Right cardiac atrium (tissue), 5 donors: ENCODE data around the gene SAP25. TPM values are rescaled to one million over a fixed set of nuclear protein-coding genes. Genes with fewer than 3 reads are reported as not detected.

Experiments used
- ATAC-seq, 2 donors: fragments of 200-7000 bp; cut with Tn5 transposase; one replicate each; pipeline versions ENCODE4 v1.8.0 to v1.9.1; 2020; ENCODE audit warnings: moderate library complexity in 2 of 2, mild to moderate bottlenecking in 1 of 2
- DNase-seq, 3 donors: peaks; one replicate each; pipeline ENCODE4 v3.0.0-alpha.2; 2020
- H3K27ac ChIP-seq: one replicate; pipeline ENCODE4 v1.5.1; 2013; ENCODE audit warnings: mild to moderate bottlenecking, low read length, control low read depth, moderate library complexity
- H3K27me3 ChIP-seq: one replicate; pipeline ENCODE4 v1.6.1; 2013; ENCODE audit not compliant: control insufficient read depth, insufficient read depth
- H3K4me1 ChIP-seq: one replicate; pipeline ENCODE4 v1.6.1; 2013; ENCODE audit warnings: low read length; ENCODE audit not compliant: control insufficient read depth, insufficient read depth
- H3K4me3 ChIP-seq: one replicate; pipeline ENCODE4 v1.5.1; 2013; ENCODE audit warnings: low read length, control low read depth
- H3K9me3 ChIP-seq: one replicate; pipeline ENCODE4 v1.6.1; 2013; ENCODE audit warnings: low read length; ENCODE audit not compliant: control insufficient read depth
- WGBS: extraction: QIAGEN DNeasy Blood & Tissue Kit; methylation state at CpG from one replicate; pipeline ENCODE4 v1.1.7; 2013; 5-methylcytosine and 5-hydroxymethylcytosine counted together
- intact Hi-C, 4 donors: fragments of 100-400 bp; cut with DNase I; formaldehyde crosslinking; loops; one replicate each; pipeline versions ENCODE4 v1.11.0 to v1.14.0; 2022 to 2023
- long read RNA-seq, 4 donors: library from polyadenylated mRNA; unstranded; transcript quantifications; one replicate each; pipeline ENCODE4 v2.0.0, GENCODE V29; 2020 to 2021
- polyA plus RNA-seq: library from polyadenylated mRNA; stranded (reverse); fragments of 200-250 nt; gene quantifications from one replicate; pipeline ENCODE4 v1.2.3, GENCODE V29; 2013
- total RNA-seq, 4 donors: library from RNA; stranded (reverse); fragmentation: NEBNext Ultra II Directional; extraction: Animal tissue kit (Norgen Biotek cat#: 25700); gene quantifications; one replicate each; pipeline ENCODE4 v1.2.1, GENCODE V29; 2021
- donor health status: healthy with polysubstance abuse.
- donor health status: DM: no; HTN: yes; CAD: no.
- donor health status: DM: no; HTN: no; CAD: no.
- donor health status: DM: no; HTN: yes; CAD: no; lungs with severe emphysema.
- donor health status: DM: yes; HTN: yes; CAD: no.

SAP25 gene
- total RNA-seq (1 to 10 TPM in 2 of 4 donors, under 1 TPM in 1, not detected in 1; 0.81 to 1.4 (median 1.3) TPM), polyA plus RNA-seq (0.79 TPM)
- long read RNA-seq, donor 1, result 0 reads
- long read RNA-seq, donor 2, partial matches to known transcripts, result 0 of 1 reads
- long read RNA-seq, donor 2, other reads (novel, unspliced or antisense), result 0 of 1 reads
- long read RNA-seq, donor 3, result 0 reads
- long read RNA-seq, donor 4, partial matches to known transcripts, result 0 of 1 reads
- long read RNA-seq, donor 4, other reads (novel, unspliced or antisense), result 1 of 1 reads

- WGBS, result 87% methylated on average over 70 of the region's 70 CpGs
- Histone ChIP-seq H3K27me3 (no peaks in the 10 kb centered on the region), H3K27ac (no peak within 1 kb of the TSS), H3K9me3 (no peaks in the 10 kb centered on the region), H3K4me3 (no peak within 1 kb of the TSS), H3K4me1 (peaks cover 2% of the 10 kb centered on the region)
- ATAC-seq (no peak), DNase-seq (peak in 1 of 3 donors; percentile 65)
- intact Hi-C loops, result no loop called here
These were observed at the start of gene SAP25 for GRCh38 chr7:100573691-100574361. Gene SAP25, minus strand, starts transcription at chr7:100573900. Its CDS starts 158 bp downstream, at chr7:100573742.

GRCh38 chr7:100621554-100621953, 47.9 kb upstream of the SAP25 start:
- no peak overlapping the region for H3K4me3 ChIP-seq
- intact Hi-C loops, result loop anchor here in 1 of 4 donors (5.0 kb wide), 1 partner anchor 71 kb away; the partner anchor contains the start of gene GIGYF1
- H3K9me3 ChIP-seq, result no peaks in the 10 kb centered on the region
- no peak for DNase-seq
- no peaks in the 10 kb centered on the region for H3K4me1 ChIP-seq
- whole genome bisulfite sequencing, result 82% methylated on average over 8 of the region's 8 CpGs
- no peak for ATAC-seq
- H3K27me3 ChIP-seq, result no peaks in the 10 kb centered on the region
- H3K27ac ChIP-seq, result no peak overlapping the region

- intact Hi-C loops, result loop anchor here in 1 of 4 donors (5.0 kb wide), 1 partner anchor 71 kb away; the partner anchor contains the start of gene GIGYF1
- no peaks in the 10 kb centered on the region for H3K9me3 ChIP-seq
- H3K4me3 ChIP-seq, result no peak overlapping the region
- H3K27me3 ChIP-seq, result no peaks in the 10 kb centered on the region
- WGBS, result 95% methylated on average over 23 of the region's 23 CpGs
- DNase-seq, result no peak
- no peaks in the 10 kb centered on the region for H3K4me1 ChIP-seq
- H3K27ac ChIP-seq, result no peak overlapping the region
- ATAC-seq, result peak in 1 of 2 donors; percentile 26
These were observed 47.1 kb upstream of the SAP25 start for GRCh38 chr7:100620804-100621203.

- WGBS, result 94% methylated on average over 6 of the region's 6 CpGs
- Histone ChIP-seq H3K27ac (no peak overlapping the region), H3K4me3 (no peak overlapping the region), H3K4me1 (no peaks in the 10 kb centered on the region), H3K27me3 (no peaks in the 10 kb centered on the region), H3K9me3 (no peaks in the 10 kb centered on the region)
- DNase-seq (no peak), ATAC-seq (no peak)
- intact Hi-C loops, result loop anchor here in 1 of 4 donors (5.0 kb wide), 1 partner anchor 72 kb away; the partner anchor contains the start of gene GIGYF1
These were observed 46.5 kb upstream of the SAP25 start for GRCh38 chr7:100620239-100620638.

- no peak for ATAC-seq
These were observed 40.7 kb upstream of the SAP25 start for GRCh38 chr7:100614308-100614861.

GRCh38 chr7:100613412-100614175, 39.9 kb upstream of the SAP25 start:
- 85% methylated on average over 13 of the region's 13 CpGs for WGBS
- no peak overlapping the region for H3K4me3 ChIP-seq
- intact Hi-C loops, result loop anchor here in 2 of 4 donors (5.0 to 10.0 kb wide), 2 partner anchors 59 to 61 kb away; partner anchors contain the start of gene GNB2 (in 2 of the 2)

More at GRCh38 chr7:100614308-100614861, 40.7 kb upstream of the SAP25 start:
- H3K4me3 ChIP-seq, result no peak overlapping the region
- H3K27ac ChIP-seq, result no peak overlapping the region
- peaks cover 3% of the 10 kb centered on the region for H3K4me1 ChIP-seq
- 82% methylated on average over 6 of the region's 6 CpGs for WGBS
- no peak for DNase-seq
- H3K9me3 ChIP-seq, result no peaks in the 10 kb centered on the region
- no peaks in the 10 kb centered on the region for H3K27me3 ChIP-seq
- intact Hi-C loops, result loop anchor here in 2 of 4 donors (5.0 to 10.0 kb wide), 2 partner anchors 58 to 60 kb away; partner anchors contain the start of gene GNB2 (in 2 of the 2)

GRCh38 chr7:100612730-100613390, 39.2 kb upstream of the SAP25 start:
- peaks cover 3% of the 10 kb centered on the region for H3K4me1 ChIP-seq
- no peaks in the 10 kb centered on the region for H3K27me3 ChIP-seq
- intact Hi-C loops, result loop anchor here in 2 of 4 donors (5.0 to 10.0 kb wide), 2 partner anchors 59 to 62 kb away; partner anchors contain the start of gene GNB2 (in 2 of the 2)
- 3% methylated on average over 29 of the region's 29 CpGs for WGBS
- ATAC-seq (peak in 1 of 2 donors; percentile 32), DNase-seq (no peak)
- H3K4me3 ChIP-seq, result peak overlapping the region; percentile 87
- no peaks in the 10 kb centered on the region for H3K9me3 ChIP-seq
- H3K27ac ChIP-seq, result peak overlapping the region; percentile 24

More at GRCh38 chr7:100613412-100614175, 39.9 kb upstream of the SAP25 start:
- DNase-seq (no peak), ATAC-seq (no peak)
- Histone ChIP-seq H3K9me3 (no peaks in the 10 kb centered on the region), H3K27ac (no peak overlapping the region), H3K27me3 (no peaks in the 10 kb centered on the region), H3K4me1 (peaks cover 3% of the 10 kb centered on the region)

GRCh38 chr7:100611983-100612729, 38.5 kb upstream of the SAP25 start, which contains the start of gene MOSPD3:
Gene MOSPD3, plus strand, starts transcription at chr7:100612540. Its CDS starts 252 bp downstream, at chr7:100612792.
- DNase-seq (peak; percentile 99), ATAC-seq (peak; percentile 98 to 99)
- WGBS, result under 1% methylated on average over 61 of the region's 61 CpGs
- peaks cover 3% of the 10 kb centered on the region for H3K4me1 ChIP-seq
- no peaks in the 10 kb centered on the region for H3K9me3 ChIP-seq
- intact Hi-C loops, result loop anchor here in 2 of 4 donors (5.0 to 10.0 kb wide), 2 partner anchors 60 to 63 kb away; partner anchors contain the start of gene GNB2 (in 2 of the 2)
- peak within 1 kb of the TSS; percentile 87 for H3K4me3 ChIP-seq
- peak within 1 kb of the TSS; percentile 89 for H3K27ac ChIP-seq
- H3K27me3 ChIP-seq, result no peaks in the 10 kb centered on the region

GRCh38 chr7:100609958-100610357, 36.3 kb upstream of the SAP25 start:
- Histone ChIP-seq H3K4me3 (no peak overlapping the region), H3K27me3 (no peaks in the 10 kb centered on the region), H3K9me3 (no peaks in the 10 kb centered on the region), H3K27ac (no peak overlapping the region), H3K4me1 (peaks cover 3% of the 10 kb centered on the region)
- WGBS, result 94% methylated on average over 5 of the region's 5 CpGs
- DNase-seq (no peak), ATAC-seq (no peak)
- intact Hi-C loops, result loop anchor here in 3 of 4 donors (5.0 to 10.0 kb wide), 3 partner anchors 62 to 75 kb away; partner anchors contain the start of gene GNB2 (in 2 of the 3)
